Smooth muscle cell of the coronary artery (primary cell): ENCODE data around the gene SMC6. TPM values are rescaled to one million over a fixed set of nuclear protein-coding genes. Genes with fewer than 3 reads are reported as not detected.

Source experiments
- total RNA-seq: library from RNA; depleted of rRNA; stranded (reverse); fragments of >200 nt; gene quantifications from 2 replicates; pipeline ENCODE4 v1.2.3, GENCODE V29; 2014; ENCODE audit warnings: low replicate concordance

The SMC6 gene, protein sequence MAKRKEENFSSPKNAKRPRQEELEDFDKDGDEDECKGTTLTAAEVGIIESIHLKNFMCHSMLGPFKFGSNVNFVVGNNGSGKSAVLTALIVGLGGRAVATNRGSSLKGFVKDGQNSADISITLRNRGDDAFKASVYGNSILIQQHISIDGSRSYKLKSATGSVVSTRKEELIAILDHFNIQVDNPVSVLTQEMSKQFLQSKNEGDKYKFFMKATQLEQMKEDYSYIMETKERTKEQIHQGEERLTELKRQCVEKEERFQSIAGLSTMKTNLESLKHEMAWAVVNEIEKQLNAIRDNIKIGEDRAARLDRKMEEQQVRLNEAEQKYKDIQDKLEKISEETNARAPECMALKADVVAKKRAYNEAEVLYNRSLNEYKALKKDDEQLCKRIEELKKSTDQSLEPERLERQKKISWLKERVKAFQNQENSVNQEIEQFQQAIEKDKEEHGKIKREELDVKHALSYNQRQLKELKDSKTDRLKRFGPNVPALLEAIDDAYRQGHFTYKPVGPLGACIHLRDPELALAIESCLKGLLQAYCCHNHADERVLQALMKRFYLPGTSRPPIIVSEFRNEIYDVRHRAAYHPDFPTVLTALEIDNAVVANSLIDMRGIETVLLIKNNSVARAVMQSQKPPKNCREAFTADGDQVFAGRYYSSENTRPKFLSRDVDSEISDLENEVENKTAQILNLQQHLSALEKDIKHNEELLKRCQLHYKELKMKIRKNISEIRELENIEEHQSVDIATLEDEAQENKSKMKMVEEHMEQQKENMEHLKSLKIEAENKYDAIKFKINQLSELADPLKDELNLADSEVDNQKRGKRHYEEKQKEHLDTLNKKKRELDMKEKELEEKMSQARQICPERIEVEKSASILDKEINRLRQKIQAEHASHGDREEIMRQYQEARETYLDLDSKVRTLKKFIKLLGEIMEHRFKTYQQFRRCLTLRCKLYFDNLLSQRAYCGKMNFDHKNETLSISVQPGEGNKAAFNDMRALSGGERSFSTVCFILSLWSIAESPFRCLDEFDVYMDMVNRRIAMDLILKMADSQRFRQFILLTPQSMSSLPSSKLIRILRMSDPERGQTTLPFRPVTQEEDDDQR
- total RNA-seq = 10.9 and 28.7 TPM in 2 replicates

DNA sequence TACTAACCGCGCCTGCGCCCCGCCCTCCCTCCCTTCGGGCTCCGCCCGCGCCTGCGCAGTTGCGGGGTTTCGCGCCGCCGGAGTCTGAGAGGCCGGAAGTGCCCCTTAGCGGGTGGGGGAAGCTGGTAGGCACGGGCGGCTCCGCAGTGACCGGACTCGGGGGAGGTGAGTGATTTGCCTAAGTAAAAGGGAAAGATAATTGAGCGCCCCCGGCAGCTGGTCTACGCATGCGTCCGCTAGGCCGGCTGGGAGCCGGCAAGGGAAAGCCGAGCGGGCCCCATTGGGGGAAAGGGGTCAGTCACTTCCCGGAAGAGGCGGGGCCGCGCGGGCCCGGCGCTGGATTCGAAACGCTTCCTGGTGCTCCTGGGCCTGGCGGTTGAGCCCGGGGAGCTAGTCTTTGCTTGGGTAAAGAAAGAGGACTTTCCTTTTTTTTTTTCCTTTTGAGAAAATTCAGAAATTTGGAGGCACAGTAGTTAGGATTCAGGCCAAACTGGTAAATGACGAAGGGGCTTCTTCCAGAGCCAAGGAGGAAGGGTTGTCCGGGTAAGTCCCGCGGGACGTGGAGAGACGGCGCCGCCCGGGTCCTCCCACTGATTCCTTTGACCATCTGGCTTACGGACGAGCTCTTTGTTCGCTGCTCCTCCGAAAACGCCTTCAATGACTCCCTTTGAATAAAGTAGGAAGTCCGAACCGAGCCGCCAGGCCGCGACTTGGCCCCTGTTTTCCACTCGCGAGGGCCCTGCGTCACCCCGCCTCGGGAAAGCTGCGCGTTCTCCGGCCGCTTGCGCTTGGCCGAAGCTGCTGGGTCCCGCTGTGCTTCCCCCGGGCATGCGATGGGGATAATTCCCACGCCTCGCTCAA lies at the start of gene SMC6, which contains the start of gene GEN1:
Gene SMC6, minus strand, starts transcription at position 8 of the 861 bp plus-strand sequence. CDS start 7,864 bp downstream, outside the sequence.
Gene GEN1, plus strand, starts transcription at position 336 of the 861 bp plus-strand sequence. CDS start 5,806 bp downstream, outside the sequence.

Other genes starting within 250 kb of the SMC6 start
- gene RAD51AP2, start 235.4 kb downstream of the SMC6 start, total RNA-seq = under 0.01 TPM in 1 of 2 replicates, not detected in the other
- 0.23 and 0.47 TPM in 2 replicates for gene VSNL1, start 213.1 kb downstream of the SMC6 start, total RNA-seq
- 2.8 and 5.6 TPM in 2 replicates for gene GEN1, start 328 bp upstream of the SMC6 start, total RNA-seq
- gene MSGN1, start 62.6 kb upstream of the SMC6 start, total RNA-seq = not detected in 2 replicates
- gene KCNS3, start 124.9 kb upstream of the SMC6 start, total RNA-seq = 0.70 and 3.8 TPM in 2 replicates